Parathyroid adenoma (tissue), 2 donors: ENCODE data around the gene FAM227A.

Experiments
- H2AFZ ChIP-seq: fragments of 300-600 bp; sonication (generic); one replicate; pipeline ENCODE4 v1.7.0; 2017; ENCODE audit warnings: antibody characterized with exemption, mild to moderate bottlenecking
- H3K27ac ChIP-seq: fragments of 300-600 bp; sonication (generic); one replicate; pipeline ENCODE4 v1.7.0; 2017
- H3K27me3 ChIP-seq: fragments of 300-600 bp; sonication (generic); one replicate; pipeline ENCODE4 v1.7.0; 2017; ENCODE audit warnings: low read length; ENCODE audit not compliant: control insufficient read depth, insufficient read depth
- H3K36me3 ChIP-seq: fragments of 300-600 bp; sonication (generic); one replicate; pipeline ENCODE4 v1.7.0; 2017; ENCODE audit warnings: low read length; ENCODE audit not compliant: control insufficient read depth, insufficient read depth
- H3K4me1 ChIP-seq: fragments of 300-600 bp; sonication (generic); one replicate; pipeline ENCODE4 v1.7.0; 2017; ENCODE audit warnings: control low read depth
- H3K4me2 ChIP-seq: fragments of 300-600 bp; sonication (generic); one replicate; pipeline ENCODE4 v1.7.0; 2017; ENCODE audit warnings: low read length
- H3K4me3 ChIP-seq: fragments of 300-600 bp; sonication (generic); one replicate; pipeline ENCODE4 v1.7.0; 2017; ENCODE audit warnings: low read depth, low read length
- H3K79me2 ChIP-seq: fragments of 300-600 bp; sonication (generic); one replicate; pipeline ENCODE4 v1.7.0; 2017; ENCODE audit warnings: control low read depth
- H3K9ac ChIP-seq: fragments of 300-600 bp; sonication (generic); one replicate; pipeline ENCODE4 v1.7.0; 2017; ENCODE audit warnings: mild to moderate bottlenecking
- H3K9me3 ChIP-seq: fragments of 300-600 bp; sonication (generic); one replicate; pipeline ENCODE4 v1.7.0; 2017; ENCODE audit warnings: low read length; ENCODE audit not compliant: control insufficient read depth
- TF ChIP-seq, protein P1 (sequence below): fragments of 300-600 bp; sonication (generic); IDR thresholded peaks from one replicate; pipeline ENCODE4 v1.7.0; 2017; ENCODE audit warnings: antibody characterized with exemption, mild to moderate bottlenecking
- donor health status: primary hyperparathyroidism.

FAM227A gene

DNA sequence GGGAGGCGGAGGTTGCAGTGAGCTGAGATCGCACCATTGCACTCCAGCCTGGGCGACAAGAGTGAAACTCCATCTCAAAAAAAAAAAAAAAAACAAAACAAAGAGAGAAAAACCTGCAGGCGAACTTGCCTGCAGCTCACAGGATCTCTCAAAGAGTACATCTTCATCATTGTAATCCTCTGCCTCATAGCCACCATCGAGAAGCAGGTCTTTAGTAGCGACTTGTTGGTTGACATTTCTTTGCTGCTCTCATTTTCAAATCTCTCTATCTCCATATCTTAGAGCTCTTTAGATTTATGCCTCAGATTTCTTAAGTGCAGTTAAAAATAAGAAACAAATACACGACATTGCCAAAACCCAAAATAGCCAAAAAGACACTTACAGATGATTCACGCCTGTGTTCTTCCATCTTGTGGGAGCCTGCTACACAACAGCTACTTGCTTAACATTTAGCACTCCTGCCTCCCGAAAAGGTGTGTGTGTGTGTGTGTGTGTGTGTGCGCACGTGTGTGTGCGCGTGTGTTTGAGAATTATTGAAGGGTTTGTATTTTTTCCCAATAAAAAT, 14.6 kb downstream of the FAM227A start:
- Histone ChIP-seq H3K36me3 (no peaks in the 10 kb centered on the region), H3K79me2 (no peaks in the 10 kb centered on the region), H3K27me3 (no peaks in the 10 kb centered on the region), H3K9me3 (no peaks in the 10 kb centered on the region), H3K4me2 (no peak overlapping the region), H3K9ac (no peak overlapping the region), H2AFZ (no peak overlapping the region), H3K4me1 (no peaks in the 10 kb centered on the region), H3K27ac (no peak overlapping the region), H3K4me3 (no peak overlapping the region)
- TF ChIP-seq, protein P1, sequence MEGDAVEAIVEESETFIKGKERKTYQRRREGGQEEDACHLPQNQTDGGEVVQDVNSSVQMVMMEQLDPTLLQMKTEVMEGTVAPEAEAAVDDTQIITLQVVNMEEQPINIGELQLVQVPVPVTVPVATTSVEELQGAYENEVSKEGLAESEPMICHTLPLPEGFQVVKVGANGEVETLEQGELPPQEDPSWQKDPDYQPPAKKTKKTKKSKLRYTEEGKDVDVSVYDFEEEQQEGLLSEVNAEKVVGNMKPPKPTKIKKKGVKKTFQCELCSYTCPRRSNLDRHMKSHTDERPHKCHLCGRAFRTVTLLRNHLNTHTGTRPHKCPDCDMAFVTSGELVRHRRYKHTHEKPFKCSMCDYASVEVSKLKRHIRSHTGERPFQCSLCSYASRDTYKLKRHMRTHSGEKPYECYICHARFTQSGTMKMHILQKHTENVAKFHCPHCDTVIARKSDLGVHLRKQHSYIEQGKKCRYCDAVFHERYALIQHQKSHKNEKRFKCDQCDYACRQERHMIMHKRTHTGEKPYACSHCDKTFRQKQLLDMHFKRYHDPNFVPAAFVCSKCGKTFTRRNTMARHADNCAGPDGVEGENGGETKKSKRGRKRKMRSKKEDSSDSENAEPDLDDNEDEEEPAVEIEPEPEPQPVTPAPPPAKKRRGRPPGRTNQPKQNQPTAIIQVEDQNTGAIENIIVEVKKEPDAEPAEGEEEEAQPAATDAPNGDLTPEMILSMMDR = no peak

- H3K27me3 ChIP-seq = no peaks in the 10 kb centered on the region
- H3K9me3 ChIP-seq = no peaks in the 10 kb centered on the region
- H3K9ac ChIP-seq = no peak overlapping the region
- TF ChIP-seq, protein P1 = no peak
- H3K4me2 ChIP-seq = no peak overlapping the region
- H3K27ac ChIP-seq = no peak overlapping the region
- no peaks in the 10 kb centered on the region for H3K79me2 ChIP-seq
- H3K4me1 ChIP-seq = no peaks in the 10 kb centered on the region
- H3K36me3 ChIP-seq = no peaks in the 10 kb centered on the region
- H3K4me3 ChIP-seq = no peak overlapping the region
- H2AFZ ChIP-seq = no peak overlapping the region
These were observed 17.5 kb downstream of the FAM227A start for GRCh38 chr22:38638728-38639127.

DNA sequence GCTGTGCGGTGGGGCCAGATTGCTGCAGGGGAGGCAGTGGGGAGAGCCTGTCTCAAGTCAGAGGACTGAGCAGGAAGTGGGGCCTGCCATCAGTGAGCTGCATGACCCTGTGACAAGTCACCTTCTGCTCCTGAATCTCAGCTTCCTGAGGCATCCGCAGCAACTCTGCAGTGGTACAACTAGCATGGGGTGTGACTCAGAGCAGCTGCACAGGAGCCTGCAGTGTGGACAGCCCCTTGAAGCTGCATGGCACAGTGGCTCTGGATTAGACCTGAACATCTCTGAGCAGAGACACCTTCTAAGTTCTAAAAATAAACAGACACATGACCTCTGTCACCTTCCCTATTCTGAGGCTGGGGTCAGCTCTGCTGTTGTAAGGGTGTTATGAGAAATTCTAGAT, 18.0 kb downstream of the FAM227A start:
- Histone ChIP-seq H3K27me3 (no peaks in the 10 kb centered on the region), H3K4me3 (no peak overlapping the region), H3K4me2 (no peak overlapping the region), H3K79me2 (no peaks in the 10 kb centered on the region), H2AFZ (no peak overlapping the region), H3K36me3 (no peaks in the 10 kb centered on the region), H3K27ac (no peak overlapping the region), H3K4me1 (no peaks in the 10 kb centered on the region), H3K9me3 (no peaks in the 10 kb centered on the region), H3K9ac (no peak overlapping the region)
- TF ChIP-seq, protein P1 = no peak

DNA sequence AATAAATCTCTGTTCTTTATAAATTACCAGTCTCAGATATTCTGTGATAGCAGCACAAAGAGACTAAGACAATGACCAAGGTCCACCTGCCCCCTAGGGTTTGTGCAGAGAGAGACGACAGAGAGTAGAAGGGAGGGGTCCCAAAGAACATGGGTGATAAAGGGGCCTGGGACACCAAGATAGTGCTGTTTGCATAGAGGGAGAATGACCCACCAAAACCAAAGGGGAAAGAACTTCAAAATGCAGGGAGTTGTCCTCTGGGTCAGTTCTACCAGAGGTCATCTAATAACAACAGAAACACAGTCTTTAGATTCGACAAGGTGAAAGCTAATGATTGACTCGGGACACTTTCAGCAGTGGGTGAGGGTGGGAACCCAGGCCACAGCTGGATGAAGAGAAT, 23.7 kb downstream of the FAM227A start:
- Histone ChIP-seq H3K36me3 (no peaks in the 10 kb centered on the region), H3K9me3 (no peaks in the 10 kb centered on the region), H3K79me2 (no peaks in the 10 kb centered on the region), H2AFZ (no peak overlapping the region), H3K4me1 (no peaks in the 10 kb centered on the region), H3K27ac (no peak overlapping the region), H3K4me3 (no peak overlapping the region), H3K4me2 (no peak overlapping the region), H3K9ac (no peak overlapping the region), H3K27me3 (no peaks in the 10 kb centered on the region)
- TF ChIP-seq, protein P1 = no peak

DNA sequence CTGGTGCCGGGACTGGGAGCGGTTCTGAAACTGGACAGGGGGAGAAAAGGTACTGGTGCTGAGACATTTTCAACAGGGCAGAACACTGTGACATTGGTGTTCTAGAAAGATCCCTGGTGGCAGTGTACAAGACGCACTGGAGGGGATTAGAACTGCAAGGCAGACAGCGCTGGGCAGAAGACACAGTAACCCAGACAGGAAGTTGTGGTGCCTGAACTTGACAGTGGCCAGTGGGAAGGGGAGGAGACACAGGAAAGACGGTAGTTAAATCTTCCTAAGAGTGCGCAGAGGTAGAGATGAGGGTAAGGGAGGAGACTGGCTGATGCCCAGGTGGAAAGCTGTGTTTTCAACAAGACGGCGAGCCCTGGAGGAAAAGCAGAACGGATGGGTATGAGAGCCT, 24.5 kb downstream of the FAM227A start:
- Histone ChIP-seq H3K27me3 (no peaks in the 10 kb centered on the region), H3K27ac (no peak overlapping the region), H3K4me2 (no peak overlapping the region)

More for the DNA sequence above, 24.5 kb downstream of the FAM227A start:
- H3K79me2 ChIP-seq = no peaks in the 10 kb centered on the region
- H3K9ac ChIP-seq = no peak overlapping the region
- TF ChIP-seq, protein P1 = no peak
- no peaks in the 10 kb centered on the region for H3K36me3 ChIP-seq
- no peaks in the 10 kb centered on the region for H3K9me3 ChIP-seq
- no peak overlapping the region for H3K4me3 ChIP-seq
- H2AFZ ChIP-seq = no peak overlapping the region
- H3K4me1 ChIP-seq = no peaks in the 10 kb centered on the region
